Nucleus accumbens (tissue), 56 donors: ENCODE measurements around the gene PLCG2.

ENCODE experiments used
- DNase-seq, 56 donors: peaks; one replicate each; lab custom pipeline; 2025; lab: John Stamatoyannopoulos, UW

PLCG2 gene

GRCh38 chr16:81838794-81839193 lies 59.7 kb downstream of the PLCG2 start:
- DNase-seq: no peak

GRCh38 chr16:81841722-81842121 lies 62.6 kb downstream of the PLCG2 start:
- no peak for DNase-seq

DNA sequence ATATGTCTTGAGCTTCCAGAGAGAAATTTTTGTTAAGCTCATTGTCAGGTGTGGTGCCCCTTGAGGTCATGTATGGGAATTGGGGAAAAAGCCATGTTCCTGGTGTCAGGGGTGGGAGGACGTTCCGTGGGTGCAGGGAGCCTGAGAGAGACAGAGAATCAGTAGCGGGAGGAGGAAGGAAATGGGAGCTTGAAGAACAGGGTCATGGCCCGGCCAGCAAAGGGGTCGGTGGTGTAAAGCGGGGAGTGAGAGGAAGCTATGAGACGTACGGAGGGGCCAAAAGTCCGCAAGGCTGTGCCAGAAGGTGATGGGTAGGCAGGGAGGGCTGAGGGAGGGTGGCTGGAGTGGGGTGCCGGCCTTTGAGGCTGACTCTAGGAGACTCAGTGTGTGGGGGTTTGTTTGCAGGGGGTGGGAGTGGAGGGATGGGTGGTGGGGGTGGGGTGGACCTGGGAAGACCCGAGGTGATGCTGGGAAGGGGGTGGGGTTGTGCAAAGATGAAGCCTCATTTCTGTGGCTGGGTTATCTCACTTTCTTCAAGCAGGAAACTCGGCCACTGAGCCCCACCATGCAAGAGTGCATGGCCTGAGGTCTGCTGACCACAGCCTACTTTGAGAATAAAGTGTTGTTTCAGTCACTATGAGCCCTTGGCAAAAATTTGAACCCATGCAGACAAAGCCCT lies 63.6 kb downstream of the PLCG2 start:
- DNase-seq: peak in 4 of 56 donors; percentile 9 to 24 (median 16)

GRCh38 chr16:81843243-81843582 lies 64.1 kb downstream of the PLCG2 start:
- no peak for DNase-seq

- no peak for DNase-seq
These were observed 64.6 kb downstream of the PLCG2 start for GRCh38 chr16:81843683-81844082.

GRCh38 chr16:81846105-81846504 lies 67.0 kb downstream of the PLCG2 start:
- DNase-seq: no peak

DNA sequence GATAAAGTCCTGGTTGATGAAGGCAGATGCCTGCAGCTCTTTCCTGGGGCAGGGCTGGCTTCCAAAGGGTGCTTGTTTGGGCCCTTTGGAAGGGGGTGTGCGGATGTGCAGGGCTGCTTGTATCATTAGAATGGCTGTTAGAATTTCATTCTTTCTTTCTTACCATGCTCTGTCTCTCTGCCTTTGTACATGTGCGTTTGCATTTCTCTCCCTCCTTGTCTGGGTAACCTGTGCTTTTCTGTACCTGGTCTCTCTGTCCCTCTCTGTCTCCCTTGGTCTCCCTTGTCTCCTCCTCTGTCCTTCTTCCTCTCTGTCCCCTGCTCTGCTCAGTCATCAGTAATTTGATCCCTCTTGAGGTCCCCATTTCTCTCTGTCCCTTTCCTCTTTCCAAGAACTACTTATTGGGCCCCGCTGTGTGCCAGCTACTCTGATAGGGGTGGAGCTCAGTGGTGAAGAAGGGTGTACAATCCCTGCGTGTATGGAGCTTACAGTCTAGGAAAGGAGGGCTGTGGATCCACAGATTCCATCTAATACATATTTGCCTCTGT lies 69.3 kb downstream of the PLCG2 start:
- no peak for DNase-seq

- no peak for DNase-seq
These were observed 71.3 kb downstream of the PLCG2 start for GRCh38 chr16:81850197-81850944.

GRCh38 chr16:81852347-81852746 lies 73.3 kb downstream of the PLCG2 start:
- no peak for DNase-seq

- DNase-seq: no peak
These were observed 76.6 kb downstream of the PLCG2 start for GRCh38 chr16:81855552-81856153.

- no peak for DNase-seq
These were observed 81.5 kb downstream of the PLCG2 start for GRCh38 chr16:81860287-81861266.

DNA sequence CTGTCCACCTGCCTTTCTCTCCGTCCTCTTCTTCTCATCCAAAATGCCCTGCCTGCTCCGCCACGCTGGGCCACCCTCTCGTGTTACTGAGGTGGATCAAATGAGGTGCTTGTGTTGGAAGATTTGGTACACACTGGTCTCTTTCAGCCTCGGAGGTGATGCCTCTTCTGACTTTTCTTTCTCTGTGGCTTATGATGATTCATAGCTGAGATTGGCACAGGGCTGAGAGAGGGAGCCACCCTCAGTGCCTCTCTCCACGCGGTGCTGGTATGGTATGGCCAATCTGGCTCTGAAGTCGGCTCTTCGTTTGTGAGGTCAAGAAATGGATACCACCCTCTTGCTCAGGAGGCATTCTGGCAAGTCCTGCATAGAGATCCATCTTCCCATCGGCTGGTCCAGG lies 82.4 kb downstream of the PLCG2 start:
- no peak for DNase-seq

GRCh38 chr16:81861915-81862314 lies 82.8 kb downstream of the PLCG2 start:
- DNase-seq: no peak

DNA sequence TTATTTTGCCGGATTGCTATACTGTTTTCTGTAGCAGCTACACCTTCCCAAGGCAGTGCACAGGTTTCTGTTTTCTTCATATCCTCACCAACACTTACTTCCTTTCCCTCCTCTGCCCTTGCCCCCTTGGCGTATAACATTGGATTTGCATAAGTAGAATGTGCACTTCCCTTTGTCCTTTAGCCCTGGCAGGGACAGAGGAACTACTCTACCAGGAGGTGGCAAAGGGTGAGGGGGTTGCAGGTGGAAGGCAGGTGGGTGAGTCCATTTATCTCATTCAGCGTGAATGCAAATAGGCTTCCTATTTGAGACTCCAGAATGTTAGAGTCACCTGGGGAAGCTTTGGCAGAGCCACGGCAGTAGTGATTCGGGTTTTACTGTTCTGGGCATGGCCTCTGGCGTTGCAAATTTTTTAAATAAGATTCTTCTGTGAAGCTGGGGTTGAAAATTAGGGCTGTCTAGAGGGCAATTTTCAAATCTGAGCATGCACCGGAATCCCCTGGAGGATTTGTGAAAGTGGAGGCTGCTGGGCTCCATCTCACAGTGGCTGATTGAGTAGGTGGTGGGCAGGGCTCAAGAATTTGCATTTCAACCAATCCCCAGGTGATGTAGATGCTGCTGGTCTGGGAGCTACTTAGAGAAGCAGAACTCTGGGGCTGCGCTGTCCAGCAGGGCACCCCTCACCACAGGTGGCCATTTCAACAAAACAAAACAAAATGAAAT lies 84.7 kb downstream of the PLCG2 start:
- no peak for DNase-seq

DNA sequence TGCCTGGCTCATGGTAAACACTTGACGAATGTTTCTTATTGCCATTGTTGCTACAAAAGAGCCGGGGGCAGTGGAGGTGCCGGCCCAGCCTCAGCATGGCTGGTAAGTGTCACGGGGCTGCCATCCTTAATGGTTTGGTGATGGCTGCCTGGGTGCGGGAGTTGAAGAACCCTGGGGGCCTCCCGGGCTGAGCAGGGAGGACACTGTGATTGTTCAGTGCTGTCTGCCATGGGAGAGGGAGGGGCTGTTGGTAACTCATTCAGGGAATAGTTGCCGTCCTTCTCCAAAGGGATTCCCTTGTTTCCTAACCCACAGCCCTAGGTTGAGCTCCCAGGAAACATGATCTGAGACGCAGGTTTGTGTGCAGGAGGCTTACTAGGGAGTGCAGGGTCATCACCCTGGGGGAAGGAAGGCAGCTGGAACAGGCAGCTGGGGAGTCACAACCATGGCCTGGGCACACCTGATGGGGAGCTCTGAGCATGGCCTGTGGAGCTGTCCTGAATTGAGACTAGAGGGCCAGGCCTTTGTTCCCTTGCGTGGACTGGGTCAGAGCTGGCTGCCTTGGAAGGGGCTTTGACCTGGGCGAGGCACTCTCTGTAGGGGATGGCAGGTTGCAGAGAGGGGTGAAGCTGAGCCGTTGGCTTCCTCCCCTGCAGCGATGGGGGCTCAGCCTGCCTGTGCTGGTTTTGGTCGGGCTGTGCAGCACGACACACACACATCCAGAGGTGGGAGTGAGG lies 85.7 kb downstream of the PLCG2 start:
- no peak for DNase-seq

GRCh38 chr16:81866820-81867440 lies 87.8 kb downstream of the PLCG2 start:
- peak in 12 of 56 donors; percentile 1 to 39 (median 8) for DNase-seq

DNA sequence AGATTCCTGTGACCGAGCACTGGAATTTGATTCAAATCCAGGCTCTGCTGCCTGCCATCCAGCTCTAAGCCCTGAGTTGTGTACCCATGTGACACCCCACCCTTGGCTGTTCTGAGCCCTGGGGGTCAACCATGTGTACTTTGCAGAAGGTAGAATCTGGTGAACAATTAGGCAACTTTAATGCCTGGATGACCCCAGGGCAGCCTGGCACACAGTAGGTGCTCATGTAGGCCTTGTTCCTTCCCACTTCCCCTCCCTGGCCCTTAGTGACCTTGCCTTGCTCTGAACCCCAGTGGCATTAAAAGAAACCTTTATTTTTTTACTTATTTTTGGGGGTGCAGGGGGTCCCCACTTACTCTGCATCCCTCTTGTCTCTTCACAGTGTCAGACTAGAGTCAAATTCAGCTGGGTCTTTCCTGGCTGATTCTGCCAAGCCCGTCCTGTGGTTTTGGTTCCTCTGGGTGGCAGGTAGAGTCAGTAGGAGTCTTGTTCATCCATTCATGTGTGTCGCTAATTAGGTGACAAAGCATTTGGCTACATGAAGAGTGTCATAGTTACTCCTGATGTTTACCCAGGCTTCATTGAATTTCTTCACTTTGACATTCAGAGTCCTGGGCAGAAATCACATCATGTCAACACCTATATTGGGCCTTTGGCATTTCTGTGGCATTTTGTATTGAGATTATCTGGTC lies 89.1 kb downstream of the PLCG2 start:
- no peak for DNase-seq

DNA sequence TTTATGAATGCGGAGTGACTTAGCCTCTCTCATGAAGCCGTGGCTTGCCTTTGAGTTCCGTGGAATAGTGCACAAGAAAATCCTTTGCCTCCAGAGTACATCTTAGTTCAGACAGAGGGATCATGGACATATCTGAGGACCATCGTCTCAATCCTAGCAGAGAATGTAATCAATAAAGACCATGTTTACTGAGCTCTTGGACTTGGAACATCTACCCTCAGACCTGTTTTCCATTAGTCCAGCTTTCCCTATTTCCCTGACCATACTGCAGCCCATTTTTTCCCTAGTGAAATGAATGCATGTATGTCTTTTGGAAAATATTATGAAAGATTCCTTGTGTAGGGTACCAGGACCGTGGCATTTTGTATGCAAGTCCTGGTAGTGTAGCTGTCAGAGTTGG lies 90.2 kb downstream of the PLCG2 start:
- no peak for DNase-seq
